Glomerular visceral epithelial cell (primary cell): ENCODE results near the gene SLC25A13.

Source experiments
- DNase-seq: peaks from one replicate; pipeline ENCODE4 v3.0.0-alpha.2; 2016; ENCODE audit errors: extremely low spot score

Gene SLC25A13

GRCh38 chr7:96243241-96243640, 78.7 kb downstream of the SLC25A13 start:
- DNase-seq, result no peak

- DNase-seq, result no peak
These were observed 80.0 kb downstream of the SLC25A13 start for GRCh38 chr7:96241855-96242254.

GRCh38 chr7:96238976-96239766, 82.7 kb downstream of the SLC25A13 start:
- no peak for DNase-seq

GRCh38 chr7:96238474-96238873, 83.4 kb downstream of the SLC25A13 start:
- DNase-seq, result no peak

- DNase-seq, result no peak
These were observed 84.9 kb downstream of the SLC25A13 start for GRCh38 chr7:96237040-96237439.

- peak; percentile 84 for DNase-seq
These were observed 85.5 kb downstream of the SLC25A13 start for GRCh38 chr7:96236198-96237039.

- no peak for DNase-seq
These were observed 86.6 kb downstream of the SLC25A13 start for GRCh38 chr7:96235281-96235680.

- no peak for DNase-seq
These were observed 88.3 kb downstream of the SLC25A13 start for GRCh38 chr7:96233528-96234154.

GRCh38 chr7:96233084-96233483, 88.8 kb downstream of the SLC25A13 start:
- DNase-seq, result no peak

GRCh38 chr7:96228760-96229159, 93.1 kb downstream of the SLC25A13 start:
- DNase-seq, result no peak

GRCh38 chr7:96225251-96225650, 96.6 kb downstream of the SLC25A13 start:
- no peak for DNase-seq

- no peak for DNase-seq
These were observed 97.2 kb downstream of the SLC25A13 start for GRCh38 chr7:96224685-96225084.

- no peak for DNase-seq
These were observed 97.8 kb downstream of the SLC25A13 start for GRCh38 chr7:96224073-96224472.

GRCh38 chr7:96221888-96222287, 100.0 kb downstream of the SLC25A13 start:
- no peak for DNase-seq

GRCh38 chr7:96219378-96220130, 102.3 kb downstream of the SLC25A13 start:
- peak; percentile 52 for DNase-seq

GRCh38 chr7:96218664-96219243, 103.1 kb downstream of the SLC25A13 start:
- DNase-seq, result no peak

- DNase-seq, result no peak
These were observed 104.8 kb downstream of the SLC25A13 start for GRCh38 chr7:96217147-96217546.

GRCh38 chr7:96216373-96216772, 105.5 kb downstream of the SLC25A13 start:
- no peak for DNase-seq

GRCh38 chr7:96212474-96212873, 109.4 kb downstream of the SLC25A13 start:
- DNase-seq, result no peak

GRCh38 chr7:96211954-96212353, 109.9 kb downstream of the SLC25A13 start:
- DNase-seq, result no peak

GRCh38 chr7:96205665-96206064, 116.2 kb downstream of the SLC25A13 start:
- DNase-seq, result no peak
